SK-N-SH (cell line): Measurements from ENCODE around the gene SLC12A6. TPM values are rescaled to one million over a fixed set of nuclear protein-coding genes. Genes with fewer than 3 reads are reported as not detected.

Experiments used
- CTCF ChIA-PET: fragments of 300-600, 350-600 bp; formaldehyde crosslinking; extraction: SDS; loops from one replicate; lab custom pipeline; 2021; lab: Yijun Ruan, JAX
- POLR2A ChIA-PET: fragments of 350-600 bp; sonication (Branson Sonifier 250); formaldehyde crosslinking; extraction: SDS; loops from one replicate; lab custom pipeline; 2020; ENCODE audit warnings: antibody characterized with exemption, inconsistent platforms; lab: Yijun Ruan, JAX
- DNase-seq: peaks from one replicate; pipeline ENCODE4 v3.0.0; 2012
- H2AFZ ChIP-seq: fragments of 200-600 bp; sonication (generic); 2 replicates; pipeline ENCODE4 v1.8.1; 2016; ENCODE audit warnings: antibody characterized with exemption, mild to moderate bottlenecking, low read depth
- H3F3A ChIP-seq: fragments of 200-600 bp; sonication (generic); replicated peaks from 2 replicates; pipeline ENCODE3; 2016; ENCODE audit warnings: antibody characterized with exemption, mild to moderate bottlenecking; ENCODE audit not compliant: insufficient read depth
- H3K27ac ChIP-seq, 2 experiments: fragments of 200-500 bp in 1 of 2; fragments of 200-600 bp in 1 of 2; sonication (Bioruptor generic) in 1 of 2; sonication (generic), shearing (Covaris generic) in 1 of 2; 2 replicates each; pipeline versions ENCODE4 v1.5.1 to v1.6.1; 2014 to 2016; ENCODE audit warnings: low read depth in 2 of 2, inconsistent platforms in 1 of 2, low read length in 1 of 2, mild to moderate bottlenecking in 1 of 2, mixed read lengths in 1 of 2
- H3K27me3 ChIP-seq: fragments of 200-600 bp; sonication (generic), shearing (Covaris generic); 2 replicates; pipeline ENCODE4 v1.6.1; 2016; ENCODE audit warnings: mixed run types; ENCODE audit not compliant: insufficient read depth
- H3K36me3 ChIP-seq, 2 experiments: fragments of 200-500 bp in 1 of 2; fragments of 200-600 bp in 1 of 2; sonication (Bioruptor generic) in 1 of 2; sonication (generic) in 1 of 2; replicated peaks in 1 of 2; 2 replicates each; pipeline versions ENCODE3 to v1.5.1; 2014 to 2016; ENCODE audit warnings: low read length in 1 of 2, mild to moderate bottlenecking in 1 of 2; ENCODE audit not compliant: insufficient read depth in 2 of 2, control insufficient read depth in 1 of 2
- H3K4me1 ChIP-seq, 2 experiments: fragments of 200-500 bp in 1 of 2; fragments of 200-600 bp in 1 of 2; sonication (Bioruptor generic) in 1 of 2; sonication (generic), shearing (Covaris generic) in 1 of 2; 2 replicates each; pipeline versions ENCODE4 v1.5.1 to v1.6.1; 2014 to 2016; ENCODE audit warnings: low read depth in 1 of 2, low read length in 1 of 2, mixed run types in 1 of 2; ENCODE audit not compliant: insufficient read depth in 2 of 2, control insufficient read depth in 1 of 2
- H3K4me2 ChIP-seq: fragments of 200-600 bp; sonication (generic), shearing (Covaris generic); 2 replicates; pipeline ENCODE4 v1.6.1; 2017; ENCODE audit warnings: mixed run types
- H3K4me3 ChIP-seq, 2 experiments: fragments of 200-500 bp in 1 of 2; fragments of 200-600 bp in 1 of 2; sonication (Bioruptor generic) in 1 of 2; sonication (generic), shearing (Covaris generic) in 1 of 2; 2 replicates each; pipeline versions ENCODE4 v1.5.1 to v1.8.1; 2014 to 2016; ENCODE audit warnings: low read depth in 2 of 2, inconsistent platforms in 1 of 2, low read length in 1 of 2, mild to moderate bottlenecking in 1 of 2, mixed read lengths in 1 of 2, moderate library complexity in 1 of 2
- H3K79me2 ChIP-seq: fragments of 200-600 bp; sonication (generic); 2 replicates; pipeline ENCODE4 v1.8.1; 2017; ENCODE audit warnings: mild to moderate bottlenecking; ENCODE audit not compliant: insufficient read depth
- H3K9ac ChIP-seq: fragments of 200-600 bp; sonication (generic); 2 replicates; pipeline ENCODE4 v1.6.1; 2017; ENCODE audit warnings: mixed run types
- H3K9me2 ChIP-seq: fragments of 200-600 bp; sonication (generic); 2 replicates; pipeline ENCODE4 v1.6.1; 2017; ENCODE audit warnings: mixed run types
- H3K9me3 ChIP-seq: fragments of 200-600 bp; sonication (generic); 2 replicates; pipeline ENCODE4 v1.6.1; 2017; ENCODE audit warnings: mixed run types, mild to moderate bottlenecking, moderate library complexity
- H4K20me1 ChIP-seq: fragments of 200-600 bp; sonication (generic); 2 replicates; pipeline ENCODE4 v1.6.1; 2017; ENCODE audit warnings: mild to moderate bottlenecking, mixed run types; ENCODE audit not compliant: insufficient read depth
- FOXM1 ChIP-seq: IDR thresholded peaks from 2 replicates; pipeline ENCODE4 v1.4.0; 2012; ENCODE audit warnings: low read depth, mild to moderate bottlenecking
- GABPA ChIP-seq: IDR thresholded peaks from 2 replicates; pipeline ENCODE4 v1.4.0; 2012; ENCODE audit warnings: low read depth, mild to moderate bottlenecking
- GATA2 ChIP-seq: sonication (generic); formaldehyde crosslinking; IDR thresholded peaks from 2 replicates; pipeline ENCODE4 v1.5.0; 2020; ENCODE audit warnings: mild to moderate bottlenecking, missing genetic modification reagents
- MAX ChIP-seq: IDR thresholded peaks from 2 replicates; pipeline ENCODE4 v1.4.0; 2012; ENCODE audit warnings: low read depth
- RAD21 ChIP-seq: IDR thresholded peaks from 2 replicates; pipeline ENCODE4 v1.6.1; 2012; ENCODE audit warnings: mild to moderate bottlenecking, low read length
- RXRA ChIP-seq: IDR thresholded peaks from 2 replicates; pipeline ENCODE4 v1.4.0; 2012; ENCODE audit warnings: low read depth, mild to moderate bottlenecking, borderline replicate concordance
- SIN3A ChIP-seq: IDR thresholded peaks from 2 replicates; pipeline ENCODE4 v1.6.1; 2012; ENCODE audit warnings: low read depth, mild to moderate bottlenecking, low read length, moderate library complexity, borderline replicate concordance
- TAF1 ChIP-seq: IDR thresholded peaks from 2 replicates; pipeline ENCODE4 v1.6.1; 2012; ENCODE audit warnings: low read depth, mild to moderate bottlenecking, low read length, moderate library complexity, borderline replicate concordance
- TCF12 ChIP-seq: IDR thresholded peaks from 2 replicates; pipeline ENCODE4 v1.4.0; 2012
- TEAD4 ChIP-seq: IDR thresholded peaks from 2 replicates; pipeline ENCODE4 v1.4.0; 2012; ENCODE audit warnings: mild to moderate bottlenecking, borderline replicate concordance; ENCODE audit not compliant: insufficient read depth
- USF2 ChIP-seq: fragments of 150-350 bp; IDR thresholded peaks from 2 replicates; pipeline ENCODE4 v1.6.1; 2017; ENCODE audit warnings: antibody characterized with exemption, low read length, low read depth, borderline replicate concordance
- YY1 ChIP-seq: IDR thresholded peaks from 2 replicates; pipeline ENCODE4 v1.4.0; 2012; ENCODE audit warnings: low read depth, mild to moderate bottlenecking
- WGBS: methylation state at CpG from one replicate; pipeline ENCODE4 v1.1.6; 2017; ENCODE audit warnings: low lambda C conversion rate; 5-methylcytosine and 5-hydroxymethylcytosine counted together
- polyA plus RNA-seq, 3 experiments: library from polyadenylated mRNA; depleted of rRNA; stranded (reverse); fragments of >200 nt; gene quantifications; 2 replicates each; pipeline ENCODE4 v1.2.3, GENCODE V29; 2012
- TF ChIP-seq, protein P1 (sequence below): IDR thresholded peaks from 2 replicates; pipeline ENCODE4 v1.6.1; 2012; ENCODE audit warnings: mild to moderate bottlenecking, low read depth, low read length, moderate library complexity
- TF ChIP-seq, protein P2 (sequence below): IDR thresholded peaks from 2 replicates; pipeline ENCODE4; 2012

SLC12A6 gene
- polyA plus RNA-seq, 1 of the 3 experiments (the other 2 are of a cell fraction), result 7.7 TPM

GRCh38 chr15:34324933-34325332, 12.6 kb downstream of the SLC12A6 start (continued):
- TF ChIP-seq, protein P1, sequence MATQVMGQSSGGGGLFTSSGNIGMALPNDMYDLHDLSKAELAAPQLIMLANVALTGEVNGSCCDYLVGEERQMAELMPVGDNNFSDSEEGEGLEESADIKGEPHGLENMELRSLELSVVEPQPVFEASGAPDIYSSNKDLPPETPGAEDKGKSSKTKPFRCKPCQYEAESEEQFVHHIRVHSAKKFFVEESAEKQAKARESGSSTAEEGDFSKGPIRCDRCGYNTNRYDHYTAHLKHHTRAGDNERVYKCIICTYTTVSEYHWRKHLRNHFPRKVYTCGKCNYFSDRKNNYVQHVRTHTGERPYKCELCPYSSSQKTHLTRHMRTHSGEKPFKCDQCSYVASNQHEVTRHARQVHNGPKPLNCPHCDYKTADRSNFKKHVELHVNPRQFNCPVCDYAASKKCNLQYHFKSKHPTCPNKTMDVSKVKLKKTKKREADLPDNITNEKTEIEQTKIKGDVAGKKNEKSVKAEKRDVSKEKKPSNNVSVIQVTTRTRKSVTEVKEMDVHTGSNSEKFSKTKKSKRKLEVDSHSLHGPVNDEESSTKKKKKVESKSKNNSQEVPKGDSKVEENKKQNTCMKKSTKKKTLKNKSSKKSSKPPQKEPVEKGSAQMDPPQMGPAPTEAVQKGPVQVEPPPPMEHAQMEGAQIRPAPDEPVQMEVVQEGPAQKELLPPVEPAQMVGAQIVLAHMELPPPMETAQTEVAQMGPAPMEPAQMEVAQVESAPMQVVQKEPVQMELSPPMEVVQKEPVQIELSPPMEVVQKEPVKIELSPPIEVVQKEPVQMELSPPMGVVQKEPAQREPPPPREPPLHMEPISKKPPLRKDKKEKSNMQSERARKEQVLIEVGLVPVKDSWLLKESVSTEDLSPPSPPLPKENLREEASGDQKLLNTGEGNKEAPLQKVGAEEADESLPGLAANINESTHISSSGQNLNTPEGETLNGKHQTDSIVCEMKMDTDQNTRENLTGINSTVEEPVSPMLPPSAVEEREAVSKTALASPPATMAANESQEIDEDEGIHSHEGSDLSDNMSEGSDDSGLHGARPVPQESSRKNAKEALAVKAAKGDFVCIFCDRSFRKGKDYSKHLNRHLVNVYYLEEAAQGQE, result no peak
- no peak for TF ChIP-seq RAD21
- TF ChIP-seq, protein P2, sequence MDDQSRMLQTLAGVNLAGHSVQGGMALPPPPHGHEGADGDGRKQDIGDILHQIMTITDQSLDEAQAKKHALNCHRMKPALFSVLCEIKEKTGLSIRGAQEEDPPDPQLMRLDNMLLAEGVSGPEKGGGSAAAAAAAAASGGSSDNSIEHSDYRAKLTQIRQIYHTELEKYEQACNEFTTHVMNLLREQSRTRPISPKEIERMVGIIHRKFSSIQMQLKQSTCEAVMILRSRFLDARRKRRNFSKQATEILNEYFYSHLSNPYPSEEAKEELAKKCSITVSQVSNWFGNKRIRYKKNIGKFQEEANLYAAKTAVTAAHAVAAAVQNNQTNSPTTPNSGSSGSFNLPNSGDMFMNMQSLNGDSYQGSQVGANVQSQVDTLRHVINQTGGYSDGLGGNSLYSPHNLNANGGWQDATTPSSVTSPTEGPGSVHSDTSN, result no peak
- TF ChIP-seq, all 33 proteins: peak for 0

- ChIA-PET CTCF (no interaction called here), POLR2A (no interaction called here)
- Histone ChIP-seq H2AFZ (no peak overlapping the region), H3K9me3 (no peaks in the 10 kb centered on the region), H3K27me3 (no peaks in the 10 kb centered on the region), H3K4me3 (no peak overlapping the region), H3K27ac (no peak overlapping the region), H3F3A (peaks cover 3% of the 10 kb centered on the region), H4K20me1 (no peaks in the 10 kb centered on the region), H3K79me2 (peaks cover 8% of the 10 kb centered on the region; the same call in 1 of the 2 replicates), H3K9ac (no peak overlapping the region), H3K9me2 (no peaks in the 10 kb centered on the region), H3K36me3 (no peaks in the 10 kb centered on the region), H3K4me1 (no peaks in the 10 kb centered on the region), H3K4me2 (no peak overlapping the region)
- no peak for TF ChIP-seq USF2
- 86% methylated on average over 5 of the region's 10 CpGs for WGBS
- no peak for DNase-seq
These were observed 14.4 kb downstream of the SLC12A6 start for GRCh38 chr15:34323217-34323616.

- no peaks in the 10 kb centered on the region for H4K20me1 ChIP-seq
- no peaks in the 10 kb centered on the region for H3K9me2 ChIP-seq
- H3F3A ChIP-seq, result peaks cover 7% of the 10 kb centered on the region
- no peaks in the 10 kb centered on the region for H3K79me2 ChIP-seq
- no peak overlapping the region for H2AFZ ChIP-seq
- H3K4me1 ChIP-seq, result no peaks in the 10 kb centered on the region; a peak in 1 of 4 replicates
- 67% methylated on average over 10 of the region's 10 CpGs for WGBS
- H3K27ac ChIP-seq, result no peak overlapping the region
- POLR2A ChIA-PET, result interaction anchor here (0.6 kb wide), 1 partner anchor 217 kb away, joined by 3 read pairs; no protein-coding TSS in a partner anchor
- no peak overlapping the region for H3K4me2 ChIP-seq
- CTCF ChIA-PET, result interaction anchor here (1.8 kb wide), 1 partner anchor 77 kb away, joined by 4 read pairs; no protein-coding TSS in a partner anchor
- no peak overlapping the region for H3K4me3 ChIP-seq
- no peak overlapping the region for H3K9ac ChIP-seq
- H3K36me3 ChIP-seq, result no peaks in the 10 kb centered on the region
- no peaks in the 10 kb centered on the region for H3K27me3 ChIP-seq
- no peak for DNase-seq
- no peaks in the 10 kb centered on the region for H3K9me3 ChIP-seq
- no peak for TF ChIP-seq RXRA
- no peak for TF ChIP-seq GATA2 (CRISPR knock-in tag)
- TF ChIP-seq SIN3A, result no peak
- TF ChIP-seq GABPA, result no peak
- TF ChIP-seq USF2, result no peak
- no peak for TF ChIP-seq RAD21
- no peak for TF ChIP-seq MAX
- TF ChIP-seq, protein P2, result no peak
- no peak for TF ChIP-seq TEAD4
- no peak for TF ChIP-seq FOXM1
- TF ChIP-seq YY1, result no peak
- TF ChIP-seq TAF1, result no peak
- no peak for TF ChIP-seq TCF12
These were observed 19.1 kb downstream of the SLC12A6 start for GRCh38 chr15:34318277-34319079.
